C4-2B (cell line): Measurements from ENCODE around the gene SNTG2.

Experiments used
- CTCF ChIP-seq: fragments of 450-650 bp; conservative IDR thresholded peaks from 2 replicates; pipeline ENCODE4 v1.5.1; 2017; ENCODE audit warnings: mild to moderate bottlenecking
- ZFX ChIP-seq: fragments of 450-650 bp; IDR thresholded peaks from 2 replicates; pipeline ENCODE4 v1.6.1; 2017

GRCh38 chr2:1370461-1370860 is 419.8 kb downstream of the SNTG2 start:
- TF ChIP-seq CTCF: no peak
- TF ChIP-seq ZFX: no peak
